Measurements from ENCODE around the gene ACTN3. TPM values are rescaled to one million over a fixed set of nuclear protein-coding genes. Genes with fewer than 3 reads are reported as not detected.
"Not testable (repeated sequence)": the region's sequence is repeated elsewhere in the genome, so short reads cannot be mapped to it uniquely, and the experiment has no call there.

Gene ACTN3
- total RNA-seq (2014; rRNA removed; shearing (Covaris generic)) = not detected in 2 replicates

DNA sequence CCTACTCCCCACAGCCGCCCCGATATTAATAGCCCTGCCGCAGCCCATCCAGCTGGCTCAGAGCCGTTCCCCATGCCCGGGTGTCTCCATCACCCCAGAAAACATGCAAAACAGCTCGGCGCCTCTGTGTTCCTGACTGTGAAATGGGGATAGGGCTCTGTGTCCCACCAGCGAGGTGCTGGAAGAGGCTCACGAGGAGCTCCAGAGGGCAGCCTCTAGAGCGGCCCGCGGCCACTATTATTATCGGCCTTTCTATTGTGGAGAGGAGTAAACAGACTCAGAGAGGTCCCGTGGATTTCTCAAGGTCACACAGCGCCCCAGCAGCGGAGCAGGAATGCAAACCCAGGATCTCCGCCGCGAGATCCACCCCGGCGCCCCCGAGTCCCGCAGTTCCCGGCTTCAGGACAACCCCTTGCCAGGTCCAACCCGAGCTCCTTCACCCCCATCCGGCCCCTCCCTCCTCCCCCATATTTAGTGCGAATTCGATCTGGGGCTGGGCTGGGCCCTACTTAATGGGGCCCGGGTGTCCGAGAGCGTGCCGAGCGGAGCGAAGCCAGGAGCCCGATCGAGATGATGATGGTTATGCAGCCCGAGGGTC is at the start of gene ACTN3:
Gene ACTN3, plus strand, starts transcription at position 536 of the 598 bp plus-strand sequence. Its CDS starts 35 bp downstream, at position 571.
- no peak for DNase-seq (ENCODE audit: low read depth)

DNA sequence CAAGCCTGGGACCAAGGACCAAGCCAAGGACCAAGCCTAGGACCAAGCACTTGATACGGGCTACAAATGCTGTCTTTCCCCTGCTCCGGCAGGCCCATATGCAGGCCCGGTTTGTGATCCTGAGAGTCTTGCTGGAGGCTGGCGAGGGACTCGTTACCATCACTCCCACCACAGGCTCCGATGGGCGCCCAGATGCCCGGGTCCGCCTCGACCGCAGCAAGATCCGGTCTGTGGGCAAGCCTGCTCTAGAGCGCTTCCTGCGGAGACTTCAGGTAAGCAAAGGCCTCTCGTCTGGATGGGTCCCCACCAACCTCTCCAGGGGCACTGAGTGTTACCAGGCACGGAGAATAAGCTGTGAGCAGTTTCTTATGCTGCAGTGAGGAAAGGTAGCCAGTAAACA is 49.5 kb upstream of the ACTN3 start:
- DNase-seq (ENCODE audit: low read depth) = no peak

DNA sequence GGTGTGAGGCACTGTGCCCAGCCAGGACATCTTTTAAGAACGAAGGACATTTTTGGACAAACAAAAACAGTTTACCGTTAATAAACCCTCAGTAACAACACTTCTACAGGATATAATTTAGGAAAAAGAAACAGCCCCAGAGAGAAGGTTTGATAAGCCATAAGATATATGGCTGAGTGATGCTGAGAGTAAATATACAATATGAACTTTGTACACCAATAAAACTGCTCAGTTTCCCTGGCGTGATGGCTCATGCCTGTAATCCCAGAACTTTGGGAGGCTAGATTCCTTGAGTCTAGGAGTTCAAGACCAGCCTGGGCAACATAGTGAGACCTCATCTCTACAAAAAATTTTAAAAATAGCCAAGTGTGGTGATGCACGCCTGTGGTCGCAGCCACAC is 48.2 kb upstream of the ACTN3 start:
- DNase-seq (ENCODE audit: low read depth) = no peak

DNA sequence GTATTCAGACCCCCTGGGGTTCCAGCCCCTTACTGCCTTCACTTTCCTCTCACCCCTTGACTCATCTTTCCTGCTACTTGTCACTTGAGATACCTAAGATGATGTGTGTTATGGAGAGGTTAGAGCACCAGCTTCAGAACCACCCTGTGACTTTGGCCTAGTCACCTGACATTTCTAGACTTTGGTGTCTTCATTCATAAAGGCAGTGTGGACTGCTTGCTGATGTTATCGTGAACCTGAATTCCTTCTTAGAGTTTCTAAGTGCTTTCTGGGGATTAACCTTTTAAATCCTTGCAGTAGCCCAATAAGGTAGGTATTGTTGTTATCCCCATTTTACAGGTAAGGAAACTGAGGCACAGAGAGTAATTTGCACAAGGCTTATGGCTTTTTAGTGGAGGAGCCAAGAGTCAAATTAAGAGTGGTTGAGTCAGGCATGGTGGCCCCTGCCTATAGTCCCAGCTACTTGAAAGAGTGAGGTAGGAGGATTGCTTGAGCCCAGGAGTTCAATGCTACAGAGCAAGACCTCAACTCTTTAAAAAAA is 41.4 kb upstream of the ACTN3 start:
- DNase-seq (ENCODE audit: low read depth) = no peak

DNA sequence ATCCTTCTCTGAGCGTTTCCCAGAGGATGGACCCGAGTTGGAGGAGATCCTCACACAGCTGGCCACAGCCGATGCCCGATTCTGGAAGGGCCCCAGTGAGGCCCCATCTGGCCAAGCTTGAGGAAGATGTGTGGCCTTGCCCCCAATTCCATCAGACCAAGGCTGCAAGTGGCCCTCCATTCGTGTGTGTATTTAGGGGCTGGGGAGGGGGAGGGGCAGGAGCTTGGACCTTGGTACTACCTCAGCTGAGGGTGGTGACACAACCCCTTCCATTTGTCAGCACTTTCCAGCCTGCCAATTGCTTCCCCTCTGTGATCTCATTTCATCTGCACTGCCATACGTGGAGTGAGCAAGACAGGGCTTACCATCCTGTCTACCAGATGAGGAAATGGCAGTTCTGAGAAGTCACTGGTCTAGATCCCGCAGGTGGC is 37.6 kb upstream of the ACTN3 start:
- DNase-seq (ENCODE audit: low read depth) = no peak

DNA sequence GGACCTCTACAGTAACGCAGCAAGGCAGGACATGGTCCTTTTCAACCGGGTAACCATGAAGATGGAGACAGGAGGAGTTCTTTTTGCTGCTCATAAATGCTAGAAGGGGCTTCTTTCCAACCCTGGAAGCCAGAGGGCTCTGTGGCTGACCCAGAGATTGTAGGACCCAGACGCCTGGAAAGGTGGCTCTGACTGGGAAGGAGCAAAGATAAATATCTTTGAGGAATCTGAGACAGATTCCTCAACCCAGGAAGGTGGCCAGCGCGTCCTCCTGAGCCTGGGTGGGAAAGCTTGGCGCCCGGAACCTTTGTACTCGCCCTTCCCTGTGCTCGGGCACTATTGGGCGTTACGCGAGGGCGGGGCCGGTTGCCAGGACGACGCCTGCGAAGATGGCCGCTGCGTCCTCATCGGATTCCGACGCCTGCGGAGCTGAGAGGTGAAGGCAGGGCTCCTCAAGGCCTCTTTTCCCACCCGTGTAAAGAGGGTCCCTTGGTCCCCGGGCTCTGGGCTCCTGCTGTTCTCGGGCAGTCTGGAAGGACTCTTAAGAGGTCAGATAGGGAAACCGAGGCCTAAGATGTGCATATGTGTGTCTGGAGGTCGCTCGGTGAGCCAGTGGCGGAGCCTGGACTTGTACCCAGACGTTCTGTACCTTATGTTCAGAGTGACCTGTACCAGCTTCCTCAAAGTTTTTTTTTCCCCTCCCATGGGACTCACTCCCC is 36.3 kb upstream of the ACTN3 start, which contains the start of gene BBS1:
Gene BBS1, plus strand, starts transcription at position 365 of the 719 bp plus-strand sequence. Its CDS starts 25 bp downstream, at position 390.
- peak; percentile 72 for DNase-seq (ENCODE audit: low read depth)

DNA sequence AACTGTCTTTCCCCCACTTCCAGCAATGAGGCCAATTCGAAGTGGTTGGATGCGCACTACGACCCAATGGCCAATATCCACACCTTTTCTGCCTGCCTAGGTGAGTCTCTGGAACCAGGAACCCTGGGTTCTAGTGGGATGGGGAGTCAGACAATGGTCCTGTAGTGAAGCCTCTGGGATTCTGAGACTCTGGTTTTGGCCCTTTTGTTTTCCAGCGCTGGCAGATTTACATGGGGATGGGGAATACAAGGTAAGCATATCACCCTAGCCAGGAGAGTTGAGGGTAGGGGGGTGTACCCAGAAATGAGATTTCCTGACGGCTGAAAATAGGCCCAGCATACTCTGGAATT is 35.7 kb upstream of the ACTN3 start:
- no peak for DNase-seq (ENCODE audit: low read depth)

DNA sequence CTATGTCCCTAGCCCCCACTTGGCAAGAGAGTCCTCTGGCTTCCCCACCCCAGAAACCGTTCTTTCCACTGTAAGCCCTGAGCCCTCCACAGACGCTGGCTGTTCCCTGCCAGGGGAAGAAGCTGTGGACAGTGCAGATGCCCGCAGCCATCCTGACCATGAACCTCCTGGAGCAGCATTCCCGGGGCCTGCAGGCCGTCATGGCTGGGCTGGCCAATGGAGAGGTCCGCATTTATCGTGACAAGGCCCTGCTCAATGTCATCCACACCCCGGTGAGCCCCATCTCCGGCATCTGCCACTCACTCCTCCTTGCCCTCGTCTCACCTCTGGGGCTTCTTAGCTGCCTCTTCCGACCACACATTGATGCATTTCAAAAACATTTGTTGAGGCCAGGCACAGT is 23.1 kb upstream of the ACTN3 start:
- no peak for DNase-seq (ENCODE audit: low read depth)

DNA sequence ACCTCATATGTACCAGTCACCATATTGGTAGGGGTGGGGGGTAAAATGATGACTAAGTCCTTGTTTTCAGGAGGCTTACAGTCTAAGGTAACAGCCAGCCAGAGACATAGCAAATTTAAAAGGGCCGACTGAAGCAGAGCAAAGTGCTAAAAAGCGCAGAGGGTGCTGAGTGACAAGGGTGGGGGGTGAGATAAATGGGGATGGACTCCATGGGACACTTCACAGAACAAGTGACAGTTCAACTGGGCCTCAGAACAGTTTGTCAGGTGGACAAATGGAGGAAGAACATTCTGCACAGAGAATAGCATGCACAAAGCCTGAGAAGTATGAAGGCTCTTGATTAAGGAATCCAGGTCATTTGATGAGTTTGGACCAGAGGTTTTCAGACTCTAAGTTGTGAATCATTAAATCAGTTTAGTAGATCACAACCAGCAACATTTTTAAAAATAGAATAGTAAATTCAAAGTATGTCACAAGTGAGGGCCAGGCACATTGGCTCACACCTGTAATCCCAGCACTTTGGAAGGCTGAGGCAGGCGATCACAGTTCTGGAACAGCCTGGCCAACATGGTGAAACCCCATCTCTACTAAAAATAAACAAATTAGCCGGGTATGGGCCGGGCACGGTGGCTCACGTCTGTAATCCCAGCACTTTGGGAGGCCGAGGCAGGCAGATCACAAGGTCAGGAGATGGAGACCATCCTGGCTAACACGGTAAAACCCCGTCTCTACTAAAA is 22.2 kb upstream of the ACTN3 start:
- no peak for DNase-seq (ENCODE audit: low read depth)

DNA sequence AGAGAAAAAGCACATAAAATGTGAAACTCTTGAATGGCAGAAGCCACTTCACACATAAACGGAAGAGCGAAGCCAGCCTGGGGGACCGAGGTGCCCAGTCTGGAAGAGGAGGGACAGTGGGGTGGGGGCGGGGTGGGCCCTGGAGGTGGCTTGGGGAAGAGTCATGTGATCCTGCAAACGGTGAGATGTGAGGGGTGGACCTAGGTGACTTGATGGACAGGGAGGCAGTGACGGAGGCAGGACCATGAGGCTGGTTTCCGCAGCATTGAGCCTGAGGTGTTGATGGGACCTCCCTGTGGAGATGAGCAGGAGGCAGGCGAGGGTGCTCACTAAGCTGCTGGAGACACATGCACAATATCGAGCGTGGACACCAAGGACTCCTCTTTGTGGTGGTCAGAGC is 17.6 kb upstream of the ACTN3 start:
- no peak for DNase-seq (ENCODE audit: low read depth)

DNA sequence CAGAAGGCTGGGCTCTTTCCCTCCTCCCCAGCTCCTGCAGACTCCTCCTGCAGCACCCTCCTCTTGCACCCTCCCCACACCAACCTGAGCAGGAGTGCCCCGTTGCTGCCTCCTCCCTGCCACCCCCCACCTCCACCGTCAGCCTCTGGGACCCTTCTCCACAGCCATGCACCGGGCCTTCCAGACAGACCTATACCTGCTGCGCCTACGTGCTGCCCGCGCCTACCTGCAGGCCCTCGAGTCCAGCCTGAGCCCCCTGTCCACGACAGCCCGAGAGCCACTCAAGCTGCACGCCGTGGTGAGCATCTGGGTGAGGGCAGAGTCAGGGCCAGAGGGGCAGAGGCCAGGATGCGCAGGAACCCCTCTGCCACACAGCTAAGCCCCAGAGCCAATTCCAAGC is 17.0 kb upstream of the ACTN3 start:
- DNase-seq (ENCODE audit: low read depth) = no peak

DNA sequence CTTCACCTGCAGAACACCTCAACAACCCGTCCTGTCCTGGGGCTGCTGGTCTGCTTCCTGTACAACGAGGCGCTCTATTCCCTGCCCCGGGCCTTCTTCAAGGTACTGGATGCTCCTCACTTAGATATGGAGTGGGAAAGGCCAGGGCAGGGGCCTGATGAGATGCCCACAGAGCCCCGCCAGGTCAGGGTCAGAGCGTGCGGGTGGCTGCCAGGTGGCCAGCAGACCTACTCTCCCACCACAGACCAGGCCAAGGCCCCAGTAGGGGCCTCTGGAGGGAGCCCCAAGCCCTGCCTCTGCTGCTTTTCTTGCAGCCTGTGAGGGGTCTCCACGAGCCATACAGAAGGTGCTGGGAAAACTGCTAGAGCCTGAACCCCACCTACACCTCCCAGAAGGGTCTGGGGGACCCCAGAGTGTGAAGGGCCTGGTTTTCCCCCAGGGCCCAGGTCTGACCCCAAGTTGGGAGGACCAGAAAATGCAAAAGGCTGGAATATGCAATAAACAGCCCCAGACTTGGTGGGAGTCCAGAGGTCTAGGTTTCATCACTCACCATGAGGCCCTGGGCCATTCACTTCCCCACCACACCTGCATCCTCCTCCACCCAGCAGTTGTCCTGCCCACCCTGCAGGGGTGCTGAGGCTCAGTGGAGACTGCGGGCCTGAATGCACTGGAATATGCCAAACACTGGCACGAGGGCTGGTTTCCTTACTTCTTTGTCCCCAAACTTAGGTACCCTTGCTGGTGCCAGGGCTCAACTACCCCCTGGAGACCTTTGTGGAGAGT is 15.6 kb upstream of the ACTN3 start:
- no peak for DNase-seq (ENCODE audit: low read depth)

DNA sequence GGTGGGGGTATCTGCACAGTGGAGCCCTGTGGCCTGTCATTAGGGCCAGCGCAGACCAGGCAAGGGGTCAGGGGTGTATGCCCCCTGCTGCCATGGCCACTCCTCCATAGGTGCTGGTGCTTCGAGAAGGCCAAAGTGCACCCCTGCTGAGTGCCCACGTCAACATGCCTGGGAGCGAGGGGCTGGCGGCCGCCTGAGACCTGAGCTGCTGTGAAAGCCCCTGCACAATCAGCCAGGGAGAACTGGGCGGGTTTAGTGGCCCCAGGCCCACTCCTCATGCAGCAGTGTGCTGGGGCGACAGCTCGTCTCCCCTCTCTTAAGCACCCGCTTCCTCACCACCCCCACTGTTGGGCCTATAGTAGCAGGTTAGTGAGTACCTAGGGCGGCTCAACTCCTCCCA is 14.9 kb upstream of the ACTN3 start:
- DNase-seq (ENCODE audit: low read depth) = no peak

DNA sequence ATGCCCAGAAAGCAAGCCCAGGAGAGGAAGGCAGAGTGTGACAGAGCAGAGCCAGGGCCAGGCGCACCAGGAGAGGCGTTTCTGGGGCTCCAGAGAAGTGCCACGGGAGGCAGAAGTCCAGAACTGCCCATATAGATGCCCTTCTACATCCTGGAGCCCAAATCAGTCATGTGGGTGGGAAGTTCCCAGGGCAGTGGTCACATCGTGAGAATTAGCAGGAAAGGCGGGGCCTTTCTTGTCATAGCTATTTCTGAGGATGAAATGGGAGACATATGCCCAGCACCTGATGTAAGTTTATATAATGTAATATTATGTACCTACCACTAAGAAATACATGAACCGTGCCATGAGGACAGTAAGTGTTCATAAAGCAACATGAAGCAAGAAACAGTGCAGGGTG is 13.9 kb upstream of the ACTN3 start:
- DNase-seq (ENCODE audit: low read depth) = no peak

DNA sequence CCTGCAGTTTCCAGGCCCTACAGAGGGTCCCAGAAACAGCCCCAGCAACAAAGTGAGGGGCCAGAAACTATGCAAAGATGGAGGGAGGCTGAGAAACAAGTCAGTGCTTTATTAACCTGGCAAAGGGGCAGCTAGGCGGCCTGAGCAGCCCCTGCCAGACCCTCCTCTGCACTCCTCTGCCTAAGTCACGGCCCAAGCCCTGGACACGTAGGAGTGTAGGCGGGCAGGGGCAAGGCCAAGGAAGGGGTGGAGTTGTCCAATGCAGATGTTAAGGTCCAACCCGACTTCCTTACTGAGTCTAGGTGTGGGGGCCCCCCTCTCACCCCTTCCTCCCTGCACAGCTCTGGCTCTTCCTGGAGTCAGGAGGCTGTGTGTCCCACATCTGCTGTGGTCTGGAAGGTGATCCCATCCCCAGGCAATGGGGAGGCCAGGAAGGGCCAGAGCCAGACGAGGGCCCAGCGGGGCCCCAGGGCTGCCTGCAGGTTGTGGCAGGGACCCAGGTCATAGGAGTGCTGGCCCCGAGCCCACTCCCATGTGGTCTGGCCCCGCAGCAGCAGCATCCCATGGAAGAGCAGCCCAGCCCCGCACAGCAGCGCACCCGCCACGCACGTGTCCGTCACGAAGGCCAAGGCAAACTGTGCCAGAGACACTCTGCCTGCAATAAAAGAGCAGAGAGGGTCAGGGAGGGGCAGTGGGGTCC is 7.4 kb upstream of the ACTN3 start:
- DNase-seq (ENCODE audit: low read depth) = no peak

DNA sequence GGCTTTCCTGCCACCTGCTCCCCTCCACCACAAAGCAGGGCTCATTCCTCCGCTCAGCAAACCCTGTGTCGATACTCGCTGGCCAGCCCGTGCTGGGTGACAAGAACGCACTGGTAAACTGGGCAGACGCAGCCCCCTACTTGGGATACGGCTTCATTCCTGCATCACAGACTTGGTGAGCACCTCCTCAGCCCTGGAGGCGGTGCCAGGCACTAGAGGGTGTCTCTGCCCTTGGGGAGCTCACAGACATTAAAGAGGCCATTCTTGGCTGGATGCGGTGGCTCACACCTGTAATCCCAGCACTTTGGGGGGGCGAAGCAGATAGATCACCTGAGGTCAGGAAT is 6.9 kb upstream of the ACTN3 start:
- DNase-seq (ENCODE audit: low read depth) = no peak

DNA sequence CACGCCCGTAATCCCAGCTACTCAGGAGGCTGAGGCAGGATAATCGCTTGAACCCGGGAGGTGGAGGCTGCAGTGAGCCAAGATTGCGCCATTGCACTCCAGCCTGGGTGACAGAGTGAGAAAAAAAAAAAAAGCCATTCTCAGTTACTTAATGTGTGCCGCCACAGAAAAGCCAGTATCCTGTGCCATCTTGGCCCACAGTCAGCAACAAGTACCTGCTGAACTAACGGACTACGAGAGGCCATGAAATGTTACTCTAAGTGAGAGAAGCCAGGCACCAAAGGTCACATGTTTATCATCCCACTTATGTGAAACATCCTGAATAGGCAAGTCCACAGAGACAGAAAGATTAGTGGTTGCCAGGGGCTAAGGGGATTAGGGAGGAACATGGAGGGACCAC is 6.1 kb upstream of the ACTN3 start:
- DNase-seq (ENCODE audit: low read depth) = not testable (repeated sequence)

DNA sequence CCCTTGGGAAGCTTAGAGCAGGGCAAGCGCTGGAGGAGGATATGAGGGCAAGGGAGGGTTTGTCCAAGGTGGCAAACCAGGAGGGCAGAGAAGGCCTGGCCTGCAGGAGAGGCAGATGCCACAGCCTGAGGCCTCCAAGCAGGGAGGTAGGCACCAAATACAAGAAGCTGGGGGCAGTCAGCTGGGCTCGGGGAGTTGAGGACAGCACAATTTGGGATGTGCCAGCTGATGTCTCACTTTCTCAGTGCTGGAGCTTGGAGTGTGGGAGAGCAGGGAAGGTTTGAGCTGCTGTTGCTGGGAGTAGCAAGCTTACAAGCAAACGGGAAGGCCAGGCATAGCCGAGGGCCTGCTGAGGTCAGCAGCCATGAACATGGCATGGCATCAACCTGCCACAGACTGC is 4.8 kb upstream of the ACTN3 start:
- no peak for DNase-seq (ENCODE audit: low read depth)

DNA sequence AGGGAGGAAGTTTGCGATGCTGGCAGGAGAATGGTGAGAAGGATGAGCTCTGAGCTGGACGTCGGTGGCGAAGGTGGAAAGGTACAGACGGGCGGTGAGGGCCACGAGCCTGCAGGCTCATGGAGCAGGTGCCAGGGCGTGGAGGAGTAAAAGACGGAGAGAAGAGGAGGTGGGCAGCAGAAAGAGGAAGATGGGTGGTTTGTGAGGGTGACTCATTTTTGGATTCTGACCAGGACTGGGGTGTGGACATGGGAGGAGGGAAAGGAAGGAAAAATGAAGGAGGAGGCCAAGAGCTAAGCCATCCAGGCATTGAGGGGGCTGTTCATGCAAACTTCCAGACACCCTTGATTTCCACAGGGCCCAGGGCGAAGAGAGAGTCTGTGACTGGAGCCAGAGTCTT is 4.3 kb upstream of the ACTN3 start:
- no peak for DNase-seq (ENCODE audit: low read depth)

DNA sequence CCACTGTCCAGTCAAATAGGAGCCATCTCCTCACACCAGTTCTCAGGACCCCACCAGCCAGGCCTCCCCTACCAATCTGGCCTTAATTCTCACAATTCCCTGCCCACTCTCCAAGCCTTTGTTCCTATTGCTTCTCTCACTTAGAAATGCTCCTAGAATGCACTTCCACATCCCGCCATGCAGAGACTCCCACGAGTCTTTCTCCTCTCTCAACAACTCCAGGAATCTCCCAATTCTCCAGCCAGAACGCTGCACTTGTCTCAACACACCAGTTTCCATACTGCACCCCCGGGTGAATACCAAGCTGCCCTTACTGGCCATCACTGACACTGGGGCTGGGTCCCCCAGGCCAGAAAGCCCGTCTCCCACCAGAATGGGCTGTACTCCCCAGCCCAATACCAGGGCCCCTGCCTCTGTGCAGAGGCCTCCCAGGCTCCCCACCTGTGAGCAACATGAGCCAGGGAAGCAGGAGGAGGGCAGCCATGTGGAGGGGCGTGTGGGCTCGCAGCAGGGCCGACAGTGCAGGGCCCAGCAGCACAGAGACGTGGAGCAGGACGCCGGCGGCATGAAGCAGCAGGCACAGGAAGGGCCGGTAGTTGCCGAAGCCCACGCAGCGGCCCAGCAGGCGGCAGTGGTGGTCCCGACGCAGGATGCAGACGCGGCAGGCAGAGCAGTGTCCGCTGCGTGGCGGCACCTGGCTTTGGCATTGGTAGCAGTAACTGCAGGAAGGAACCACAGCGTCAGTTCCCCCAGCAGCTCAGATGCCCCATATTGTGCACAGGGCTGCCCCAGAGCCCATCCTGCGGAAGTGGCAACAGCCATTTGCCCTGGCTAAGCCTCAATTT is 3.2 kb upstream of the ACTN3 start:
- no peak for DNase-seq (ENCODE audit: low read depth)

All from M059J (cell line).